Cardiac muscle cell (in vitro differentiated cells and primary cell): ENCODE data around the gene MRPS7. TPM values are rescaled to one million over a fixed set of nuclear protein-coding genes. Genes with fewer than 3 reads are reported as not detected.

Experiments
- DNase-seq, 2 donors: peaks; one replicate each; pipeline versions ENCODE4 v3.0.0 to v3.0.0-alpha.2; 2010 to 2017; ENCODE audit warnings: low read depth in 1 of 2, low spot score in 1 of 2
- H3K27ac ChIP-seq: fragments of 200-600 bp; sonication (generic); 2 replicates; pipeline ENCODE4 v1.5.1; 2016
- H3K27me3 ChIP-seq: fragments of 200-600 bp; sonication (generic); 2 replicates; pipeline ENCODE4 v1.6.0; 2016; ENCODE audit warnings: control low read depth
- H3K36me3 ChIP-seq: fragments of 200-600 bp; sonication (generic); 2 replicates; pipeline ENCODE4 v1.5.1; 2016; ENCODE audit warnings: control low read depth
- H3K4me1 ChIP-seq: fragments of 200-600 bp; sonication (generic); 2 replicates; pipeline ENCODE4 v1.8.1; 2017; ENCODE audit warnings: low read depth, mild to moderate bottlenecking, mixed run types
- H3K4me3 ChIP-seq: fragments of 200-600 bp; sonication (generic); 2 replicates; pipeline ENCODE4 v1.5.1; 2016; ENCODE audit warnings: mild to moderate bottlenecking
- H3K9me3 ChIP-seq: fragments of 200-600 bp; sonication (generic); 2 replicates; pipeline ENCODE4 v1.5.1; 2017; ENCODE audit warnings: low read depth, mild to moderate bottlenecking, control low read depth
- polyA plus RNA-seq: library from polyadenylated mRNA; unstranded; fragments of >200 nt; fragmentation: Nextera tagmentation; extraction: Ambion mirVana; gene quantifications from 2 replicates; pipeline ENCODE4 v1.2.1, GENCODE V29; 2016
- total RNA-seq: library from RNA; depleted of rRNA; stranded (reverse); fragments of >200 nt; gene quantifications from 2 replicates; pipeline ENCODE4 v1.2.3, GENCODE V29; 2016
- TF ChIP-seq, protein P1 (sequence below): IDR thresholded peaks from 2 replicates; pipeline ENCODE4 v1.5.1; 2012; ENCODE audit warnings: low read depth, mild to moderate bottlenecking, low read length

MRPS7 gene
- total and polyA plus RNA-seq, 2 experiments from 2014 or later: 64.8 to 198 TPM

DNA sequence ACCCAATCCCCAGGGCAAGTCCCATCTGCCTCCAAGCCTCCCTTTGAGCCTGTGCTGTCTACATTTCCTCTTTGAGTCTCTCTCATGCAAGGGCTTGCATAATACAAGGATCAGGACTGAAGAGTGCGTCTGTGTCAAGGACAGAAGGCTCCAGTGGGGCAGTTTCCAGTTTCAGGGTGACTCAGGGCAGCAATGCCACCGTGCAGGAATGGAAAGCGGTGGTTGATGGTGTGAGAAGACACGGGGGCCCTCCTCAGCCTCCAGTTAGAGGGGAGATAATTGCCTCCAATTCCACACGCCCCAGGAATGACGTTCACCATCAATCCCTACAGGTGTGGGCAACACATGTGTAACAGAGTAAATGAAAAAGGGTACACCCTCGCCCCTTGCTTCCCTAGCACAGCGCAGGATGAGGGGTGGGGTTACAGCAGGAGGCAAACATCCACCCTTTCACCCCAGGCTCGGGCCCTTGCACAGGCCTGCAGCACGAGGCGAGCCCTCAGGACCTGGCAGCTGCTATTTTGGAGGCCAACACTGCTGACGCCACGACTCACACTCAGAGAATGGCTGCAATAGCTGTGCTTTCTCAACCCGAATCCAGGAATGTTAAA lies 52.4 kb downstream of the MRPS7 start:
- Histone ChIP-seq H3K27me3 (no peaks in the 10 kb centered on the region), H3K27ac (no peak overlapping the region), H3K9me3 (no peaks in the 10 kb centered on the region), H3K36me3 (no peaks in the 10 kb centered on the region), H3K4me3 (no peak overlapping the region), H3K4me1 (no peaks in the 10 kb centered on the region)
- TF ChIP-seq, protein P1, sequence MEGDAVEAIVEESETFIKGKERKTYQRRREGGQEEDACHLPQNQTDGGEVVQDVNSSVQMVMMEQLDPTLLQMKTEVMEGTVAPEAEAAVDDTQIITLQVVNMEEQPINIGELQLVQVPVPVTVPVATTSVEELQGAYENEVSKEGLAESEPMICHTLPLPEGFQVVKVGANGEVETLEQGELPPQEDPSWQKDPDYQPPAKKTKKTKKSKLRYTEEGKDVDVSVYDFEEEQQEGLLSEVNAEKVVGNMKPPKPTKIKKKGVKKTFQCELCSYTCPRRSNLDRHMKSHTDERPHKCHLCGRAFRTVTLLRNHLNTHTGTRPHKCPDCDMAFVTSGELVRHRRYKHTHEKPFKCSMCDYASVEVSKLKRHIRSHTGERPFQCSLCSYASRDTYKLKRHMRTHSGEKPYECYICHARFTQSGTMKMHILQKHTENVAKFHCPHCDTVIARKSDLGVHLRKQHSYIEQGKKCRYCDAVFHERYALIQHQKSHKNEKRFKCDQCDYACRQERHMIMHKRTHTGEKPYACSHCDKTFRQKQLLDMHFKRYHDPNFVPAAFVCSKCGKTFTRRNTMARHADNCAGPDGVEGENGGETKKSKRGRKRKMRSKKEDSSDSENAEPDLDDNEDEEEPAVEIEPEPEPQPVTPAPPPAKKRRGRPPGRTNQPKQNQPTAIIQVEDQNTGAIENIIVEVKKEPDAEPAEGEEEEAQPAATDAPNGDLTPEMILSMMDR: no peak
- DNase-seq: no peak

DNA sequence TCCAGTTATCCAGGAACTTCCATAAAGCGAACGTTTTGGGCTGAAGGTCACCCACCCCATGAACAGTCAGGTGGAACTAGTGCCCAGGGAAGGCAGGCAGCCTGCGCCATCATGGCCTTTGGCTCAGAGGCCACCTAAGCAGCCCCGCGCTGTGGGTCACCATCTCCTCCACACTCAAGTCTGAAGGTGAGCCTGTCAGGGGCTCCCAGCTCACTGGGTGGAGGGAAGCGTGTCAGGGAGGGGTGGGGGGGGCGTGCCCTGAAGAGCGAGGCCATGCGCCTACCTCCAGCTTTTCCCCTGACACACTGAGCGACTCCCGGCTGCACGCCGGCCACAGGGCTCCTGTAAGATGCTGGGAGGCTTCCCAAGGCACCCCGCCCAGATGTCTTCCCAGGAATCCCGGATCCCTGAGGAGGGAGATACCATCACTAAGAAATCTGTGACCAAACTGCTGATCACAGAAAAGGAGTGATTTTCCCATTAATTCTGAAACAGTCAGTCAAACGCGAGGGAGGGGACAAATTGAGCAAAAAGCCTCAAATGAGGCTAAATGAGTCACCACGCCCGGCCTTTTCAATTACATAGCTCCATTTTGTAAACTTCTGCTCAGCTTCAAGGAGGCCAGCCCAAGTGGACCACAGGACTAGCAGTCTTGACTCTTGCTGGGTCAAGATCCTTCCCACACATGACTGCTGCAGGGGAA lies 54.0 kb downstream of the MRPS7 start:
- Histone ChIP-seq H3K27ac (peak overlapping the region; percentile 28), H3K27me3 (no peaks in the 10 kb centered on the region)
- DNase-seq: no peak

More for the DNA sequence above, 54.0 kb downstream of the MRPS7 start:
- TF ChIP-seq, protein P1: no peak
- Histone ChIP-seq H3K9me3 (no peaks in the 10 kb centered on the region), H3K4me3 (no peak overlapping the region), H3K4me1 (no peaks in the 10 kb centered on the region), H3K36me3 (peaks cover 7% of the 10 kb centered on the region)

Other genes with a start within 250 kb of the MRPS7 start
- gene MRPL58, start 249.2 kb upstream of the MRPS7 start, total RNA-seq: 44.8 and 62.9 TPM in 2 replicates
- 39.7 and 48.4 TPM in 2 replicates for gene MRPL58, start 249.2 kb upstream of the MRPS7 start, polyA plus RNA-seq
- 411 and 666 TPM in 2 replicates for gene ATP5PD, start 214.9 kb upstream of the MRPS7 start, total RNA-seq
- gene ATP5PD, start 214.9 kb upstream of the MRPS7 start, polyA plus RNA-seq: 603 and 732 TPM in 2 replicates
- 23.9 and 24.4 TPM in 2 replicates for gene KCTD2, start 214.7 kb upstream of the MRPS7 start, total RNA-seq
- 20.7 and 22.4 TPM in 2 replicates for gene KCTD2, start 214.7 kb upstream of the MRPS7 start, polyA plus RNA-seq
- gene SLC16A5, start 173.9 kb upstream of the MRPS7 start, total RNA-seq: 32.2 and 47.1 TPM in 2 replicates
- 9.9 and 18.8 TPM in 2 replicates for gene SLC16A5, start 173.9 kb upstream of the MRPS7 start, polyA plus RNA-seq
- 8.8 and 10.0 TPM in 2 replicates for gene ARMC7, start 151.9 kb upstream of the MRPS7 start, total RNA-seq
- gene ARMC7, start 151.9 kb upstream of the MRPS7 start, polyA plus RNA-seq: 5.7 and 6.5 TPM in 2 replicates
- gene NT5C, start 130.1 kb upstream of the MRPS7 start, total RNA-seq: 204 and 233 TPM in 2 replicates
- gene NT5C, start 130.1 kb upstream of the MRPS7 start, polyA plus RNA-seq: 168 and 174 TPM in 2 replicates
- gene JPT1, start 107.4 kb upstream of the MRPS7 start, total RNA-seq: 175 and 209 TPM in 2 replicates
- 136 and 201 TPM in 2 replicates for gene JPT1, start 107.4 kb upstream of the MRPS7 start, polyA plus RNA-seq
- 91.3 and 109 TPM in 2 replicates for gene SUMO2, start 78.9 kb upstream of the MRPS7 start, total RNA-seq
- 485 and 542 TPM in 2 replicates for gene SUMO2, start 78.9 kb upstream of the MRPS7 start, polyA plus RNA-seq
- gene NUP85, start 56.2 kb upstream of the MRPS7 start, total RNA-seq: 23.4 and 32.7 TPM in 2 replicates
- gene NUP85, start 56.2 kb upstream of the MRPS7 start, polyA plus RNA-seq: 51.9 and 59.0 TPM in 2 replicates
- gene GGA3, start 273 bp upstream of the MRPS7 start, total RNA-seq: 33.5 and 35.3 TPM in 2 replicates
- 25.6 and 30.0 TPM in 2 replicates for gene GGA3, start 273 bp upstream of the MRPS7 start, polyA plus RNA-seq
- 35.6 and 47.9 TPM in 2 replicates for gene MIF4GD, start 9.4 kb downstream of the MRPS7 start, total RNA-seq
- gene MIF4GD, start 9.4 kb downstream of the MRPS7 start, polyA plus RNA-seq: 75.4 and 75.8 TPM in 2 replicates
- gene SLC25A19, start 27.6 kb downstream of the MRPS7 start, total RNA-seq: 8.9 and 13.2 TPM in 2 replicates
- gene SLC25A19, start 27.6 kb downstream of the MRPS7 start, polyA plus RNA-seq: 12.2 and 17.7 TPM in 2 replicates
- gene GRB2, start 143.8 kb downstream of the MRPS7 start, total RNA-seq: 113 and 198 TPM in 2 replicates
- 115 and 132 TPM in 2 replicates for gene GRB2, start 143.8 kb downstream of the MRPS7 start, polyA plus RNA-seq
- 87.1 and 105 TPM in 2 replicates for gene TMEM94, start 194.8 kb downstream of the MRPS7 start, total RNA-seq
- 74.2 and 93.5 TPM in 2 replicates for gene TMEM94, start 194.8 kb downstream of the MRPS7 start, polyA plus RNA-seq